Hepatocyte (in vitro differentiated cells): ENCODE results near the gene ENOSF1.

Experiments
- CTCF ChIP-seq: fragments of 200-600 bp; sonication (generic); IDR thresholded peaks from 2 replicates; pipeline ENCODE4 v1.5.1; 2016; ENCODE audit warnings: antibody characterized with exemption, mild to moderate bottlenecking; ENCODE audit not compliant: poor library complexity
- EZH2 ChIP-seq: fragments of 200-600 bp; sonication (generic); IDR thresholded peaks from 2 replicates; pipeline ENCODE4 v1.6.1; 2016; ENCODE audit warnings: antibody characterized with exemption, mild to moderate bottlenecking, borderline replicate concordance
- EZH2phosphoT487 ChIP-seq: fragments of 200-600 bp; sonication (generic); IDR thresholded peaks from one replicate; pipeline ENCODE4 v1.6.1; 2018; ENCODE audit warnings: antibody characterized with exemption, mild to moderate bottlenecking, low read depth, moderate library complexity; ENCODE audit not compliant: unreplicated experiment, severe bottlenecking

- no peak for TF ChIP-seq CTCF
- no peak for TF ChIP-seq EZH2
- no peak for TF ChIP-seq EZH2phosphoT487
These were observed 19.6 kb downstream of the ENOSF1 start for GRCh38 chr18:692824-693223.
